Measurements from ENCODE around the gene TMEM205. TPM values are rescaled to one million over a fixed set of nuclear protein-coding genes. Genes with fewer than 3 reads are reported as not detected.

Gene TMEM205
- total RNA-seq, 1 donor from 2014 or later: 57.2 TPM

- H3K9me3 Mint-ChIP-seq: no peaks in the 10 kb centered on the region
- H3K27me3 Mint-ChIP-seq (ENCODE audit: low read depth): no peaks in the 10 kb centered on the region
- H3K36me3 Mint-ChIP-seq: peaks cover 4% of the 10 kb centered on the region
- H3K4me3 Mint-ChIP-seq: no peak overlapping the region
- TF ChIP-seq CTCF (IDR thresholded peaks at IDR 0.05; ENCODE audit: unreplicated experiment): no peak
- H3K4me1 Mint-ChIP-seq: peaks cover 3% of the 10 kb centered on the region
- no peak for DNase-seq (ENCODE audit: low spot score in 2 of 2, unreplicated experiment in 2 of 2)
- no peak overlapping the region for H3K27ac Mint-ChIP-seq
Observed at GRCh38 chr19:11373885-11374432, 27.9 kb upstream of the TMEM205 start.

- no peaks in the 10 kb centered on the region for H3K9me3 Mint-ChIP-seq
- DNase-seq (ENCODE audit: low spot score in 2 of 2, unreplicated experiment in 2 of 2): no peak
- H3K4me3 Mint-ChIP-seq: no peak overlapping the region
- no peak for TF ChIP-seq CTCF (IDR thresholded peaks at IDR 0.05; ENCODE audit: unreplicated experiment)
- no peak overlapping the region for H3K27ac Mint-ChIP-seq
- H3K27me3 Mint-ChIP-seq (ENCODE audit: low read depth): no peaks in the 10 kb centered on the region
- peaks cover 3% of the 10 kb centered on the region for H3K4me1 Mint-ChIP-seq
- H3K36me3 Mint-ChIP-seq: peaks cover 4% of the 10 kb centered on the region
Observed at GRCh38 chr19:11373166-11373884, 27.3 kb upstream of the TMEM205 start.

- no peak for DNase-seq (ENCODE audit: low spot score in 2 of 2, unreplicated experiment in 2 of 2)
- Mint-ChIP-seq H3K9me3 (no peaks in the 10 kb centered on the region), H3K27ac (no peak overlapping the region)
Observed at GRCh38 chr19:11370744-11371143, 24.7 kb upstream of the TMEM205 start.

GRCh38 chr19:11367528-11367927 is 21.5 kb upstream of the TMEM205 start:
- DNase-seq (ENCODE audit: low spot score in 2 of 2, unreplicated experiment in 2 of 2): no peak
- TF ChIP-seq CTCF (IDR thresholded peaks at IDR 0.05; ENCODE audit: unreplicated experiment): no peak
- H3K4me1 Mint-ChIP-seq: no peaks in the 10 kb centered on the region
- H3K27ac Mint-ChIP-seq: no peak overlapping the region
- peaks cover 11% of the 10 kb centered on the region for H3K36me3 Mint-ChIP-seq
- H3K27me3 Mint-ChIP-seq (ENCODE audit: low read depth): peaks cover 1% of the 10 kb centered on the region
- no peak overlapping the region for H3K4me3 Mint-ChIP-seq
- no peaks in the 10 kb centered on the region for H3K9me3 Mint-ChIP-seq

More at GRCh38 chr19:11370744-11371143, 24.7 kb upstream of the TMEM205 start:
- H3K4me1 Mint-ChIP-seq: no peaks in the 10 kb centered on the region
- no peaks in the 10 kb centered on the region for H3K27me3 Mint-ChIP-seq (ENCODE audit: low read depth)
- H3K36me3 Mint-ChIP-seq: peaks cover 5% of the 10 kb centered on the region
- no peak overlapping the region for H3K4me3 Mint-ChIP-seq
- no peak for TF ChIP-seq CTCF (IDR thresholded peaks at IDR 0.05; ENCODE audit: unreplicated experiment)

- TF ChIP-seq CTCF (IDR thresholded peaks at IDR 0.05; ENCODE audit: unreplicated experiment): no peak
- H3K9me3 Mint-ChIP-seq: no peaks in the 10 kb centered on the region
- H3K27me3 Mint-ChIP-seq (ENCODE audit: low read depth): peaks cover 20% of the 10 kb centered on the region
- no peak overlapping the region for H3K4me3 Mint-ChIP-seq
- DNase-seq (ENCODE audit: low spot score in 2 of 2, unreplicated experiment in 2 of 2): no peak
- H3K36me3 Mint-ChIP-seq: peaks cover 8% of the 10 kb centered on the region
- H3K4me1 Mint-ChIP-seq: no peaks in the 10 kb centered on the region
- no peak overlapping the region for H3K27ac Mint-ChIP-seq
Observed at GRCh38 chr19:11365557-11366117, 19.6 kb upstream of the TMEM205 start.

Measured in mesothelial cell of epicardium (in vitro differentiated cells).